Duodenal mucosa (tissue), 2 donors: ENCODE measurements around the gene DAND5.

Source experiments
- H3K27ac ChIP-seq: one replicate; pipeline ENCODE4 v1.7.0; 2013; ENCODE audit warnings: low read depth, low read length
- H3K27me3 ChIP-seq, 2 donors: one replicate each; pipeline ENCODE4 v1.7.0; 2013; ENCODE audit warnings: low read length in 2 of 2, control low read depth in 1 of 2; ENCODE audit not compliant: insufficient read depth in 2 of 2, control insufficient read depth in 1 of 2
- H3K36me3 ChIP-seq, 2 donors: one replicate each; pipeline ENCODE4 v1.7.0; 2013; ENCODE audit warnings: low read length in 2 of 2, control low read depth in 1 of 2; ENCODE audit not compliant: insufficient read depth in 2 of 2, control insufficient read depth in 1 of 2
- H3K4me1 ChIP-seq, 2 donors: one replicate each; pipeline ENCODE4 v1.7.0; 2013; ENCODE audit warnings: low read length in 2 of 2, control low read depth in 1 of 2; ENCODE audit not compliant: insufficient read depth in 2 of 2, control insufficient read depth in 1 of 2
- H3K4me3 ChIP-seq, 2 donors: one replicate each; pipeline ENCODE4 v1.7.0; 2013; ENCODE audit warnings: low read length in 2 of 2, low read depth in 1 of 2
- H3K9ac ChIP-seq, 2 donors: one replicate each; pipeline ENCODE4 v1.7.0; 2013; ENCODE audit warnings: low read length in 2 of 2, low read depth in 1 of 2
- H3K9me3 ChIP-seq, 2 donors: one replicate each; pipeline ENCODE4 v1.7.0; 2013; ENCODE audit warnings: low read length in 2 of 2, control low read depth in 1 of 2; ENCODE audit not compliant: control insufficient read depth in 1 of 2

The DAND5 gene

DNA sequence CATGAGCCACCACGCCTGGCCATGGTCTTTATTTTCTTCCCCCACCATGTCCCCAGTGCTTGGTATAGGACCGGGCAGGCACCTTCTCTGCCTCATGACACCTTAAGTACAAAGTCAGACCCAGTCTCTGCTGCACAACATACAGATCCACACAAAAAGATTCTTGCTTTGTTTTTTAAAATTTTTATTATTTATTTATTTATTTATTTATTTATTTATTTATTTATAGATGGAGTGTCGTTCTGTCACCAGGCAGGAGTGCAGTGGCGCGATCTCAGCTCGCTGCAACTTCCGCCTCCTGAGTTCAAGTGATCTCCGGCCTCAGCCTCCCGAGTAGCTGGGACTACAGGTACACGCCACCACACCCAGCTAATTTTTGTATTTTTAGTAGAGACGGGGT lies 23.4 kb downstream of the DAND5 start:
- no peaks in the 10 kb centered on the region for H3K36me3 ChIP-seq
- H3K27me3 ChIP-seq: no peaks in the 10 kb centered on the region
- H3K4me3 ChIP-seq: no peak overlapping the region
- H3K9me3 ChIP-seq: no peaks in the 10 kb centered on the region
- H3K27ac ChIP-seq: no peak overlapping the region
- no peak overlapping the region for H3K9ac ChIP-seq
- H3K4me1 ChIP-seq: peaks cover 12 to 16% of the 10 kb centered on the region in 2 donors

DNA sequence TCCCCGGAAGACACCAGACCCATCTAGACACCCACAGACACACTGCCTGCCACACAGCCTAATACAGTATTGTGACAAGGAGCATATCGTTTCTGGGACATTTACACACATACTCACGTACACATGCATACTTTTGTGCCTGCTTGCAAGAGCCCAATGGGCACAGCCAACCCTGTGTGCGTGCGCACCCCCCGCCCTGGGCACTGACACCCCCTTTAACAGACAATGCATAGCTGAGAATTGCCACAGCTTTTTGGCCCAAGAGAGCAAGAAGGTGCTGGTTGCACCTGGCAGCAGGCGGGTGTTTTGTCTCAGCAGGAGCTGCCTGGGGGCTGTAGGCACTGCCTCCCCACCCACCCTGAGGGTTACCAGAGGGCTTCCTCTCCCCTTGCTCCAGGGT lies 24.2 kb downstream of the DAND5 start:
- no peak overlapping the region for H3K27ac ChIP-seq
- no peaks in the 10 kb centered on the region for H3K9me3 ChIP-seq
- H3K36me3 ChIP-seq: peaks cover 0 to 2% of the 10 kb centered on the region in 2 donors

DNA sequence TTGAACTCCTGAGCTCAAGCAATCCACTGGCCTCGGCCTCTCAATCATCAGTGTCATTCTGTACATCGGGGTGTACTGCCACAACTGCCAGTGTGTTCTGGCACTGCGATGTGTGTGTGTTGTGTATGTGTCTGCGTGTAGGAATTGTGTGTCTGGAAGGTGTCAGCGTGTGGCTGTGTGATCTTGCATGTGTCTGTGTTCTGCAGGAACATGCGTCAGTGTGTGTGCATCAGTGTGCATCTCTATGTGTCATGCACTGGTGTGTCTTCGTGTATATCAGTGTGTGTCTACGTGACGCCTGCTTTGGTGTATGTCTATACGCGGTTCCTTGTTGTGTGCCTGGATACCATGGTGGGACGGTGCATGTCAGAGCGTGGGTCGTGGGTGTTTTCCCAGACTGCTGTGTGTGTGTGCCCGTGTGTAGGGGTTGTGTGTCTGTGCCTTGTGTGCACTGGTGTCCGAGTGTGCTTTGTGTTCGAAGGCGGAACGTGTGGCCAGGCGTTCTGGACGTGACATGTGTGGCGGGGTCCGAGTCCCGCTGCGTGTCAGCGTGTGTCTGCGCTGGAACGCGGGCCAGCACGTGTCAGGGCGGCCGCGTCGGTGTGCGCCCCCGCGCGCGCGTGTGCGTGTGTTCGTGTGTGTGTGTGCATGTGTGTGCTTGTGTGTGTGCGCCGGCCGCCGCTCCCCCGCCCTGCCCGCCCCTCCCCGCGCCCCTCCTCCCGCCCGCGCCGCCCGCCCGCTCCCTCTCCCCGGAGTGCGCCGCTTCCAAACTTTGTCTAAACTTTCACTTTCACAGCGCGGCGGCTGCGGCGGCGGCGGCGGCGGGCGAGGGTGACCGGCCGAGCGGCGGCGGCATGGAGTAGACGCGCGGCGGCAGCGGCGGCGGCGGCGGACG lies 25.6 kb downstream of the DAND5 start, which contains the start of gene NFIX:
Gene NFIX (plus strand): TSS at position 775 of the 895 bp plus-strand sequence. CDS start 363 bp downstream, outside the sequence.
- Histone ChIP-seq H3K4me1 (peaks cover 12 to 16% of the 10 kb centered on the region in 2 donors), H3K27ac (no peak within 1 kb of the TSS), H3K9ac (peak within 1 kb of the TSS; percentile 54 to 77), H3K36me3 (peaks cover 3 to 6% of the 10 kb centered on the region in 2 donors), H3K9me3 (no peaks in the 10 kb centered on the region), H3K4me3 (peak within 1 kb of the TSS; percentile 77 to 89), H3K27me3 (no peaks in the 10 kb centered on the region)

More for the DNA sequence above, 24.2 kb downstream of the DAND5 start:
- Histone ChIP-seq H3K27me3 (no peaks in the 10 kb centered on the region), H3K4me1 (peaks cover 12 to 16% of the 10 kb centered on the region in 2 donors), H3K4me3 (no peak overlapping the region), H3K9ac (no peak overlapping the region)

DNA sequence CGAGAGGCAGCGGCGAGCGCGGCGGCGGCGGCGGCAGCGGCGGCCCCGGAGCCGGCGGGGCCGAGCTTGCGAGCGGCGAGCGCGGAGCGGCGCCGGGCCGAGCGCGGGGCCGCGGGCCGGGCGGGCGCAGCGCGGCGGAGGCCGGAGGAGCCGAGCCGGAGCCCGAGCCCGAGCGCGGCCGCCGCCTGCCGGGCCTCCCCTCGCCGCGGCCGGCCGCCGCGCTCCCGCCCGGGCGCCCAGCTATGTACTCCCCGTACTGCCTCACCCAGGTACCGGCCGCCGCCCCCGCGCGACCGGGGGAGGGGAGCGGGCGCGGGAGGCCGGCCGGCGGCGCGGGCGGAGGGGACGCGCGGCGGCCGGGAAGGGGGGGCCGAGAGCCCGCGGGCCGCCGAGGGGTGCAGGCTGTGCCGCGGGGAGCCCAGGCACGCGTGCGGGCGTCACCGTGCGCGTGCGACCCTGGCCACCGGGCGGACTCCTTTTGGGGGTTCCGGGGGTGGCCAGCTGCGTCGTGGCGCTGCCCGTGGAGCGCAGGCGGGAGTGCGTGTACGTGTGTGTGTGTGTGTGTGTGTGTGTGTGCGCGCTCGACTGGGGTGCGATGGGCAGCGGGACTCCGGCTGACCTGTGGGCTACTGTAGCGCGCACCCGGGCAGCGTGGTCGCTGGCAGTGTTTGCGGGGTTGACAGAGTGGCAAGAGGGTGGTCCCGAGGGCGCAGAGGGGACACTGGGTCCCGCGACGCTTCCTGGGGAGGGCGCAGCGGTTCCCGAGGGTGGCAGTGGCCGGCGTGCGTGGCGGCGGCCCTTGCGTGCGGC lies 26.4 kb downstream of the DAND5 start:
- no peaks in the 10 kb centered on the region for H3K9me3 ChIP-seq
- no peak overlapping the region for H3K27ac ChIP-seq
- H3K27me3 ChIP-seq: no peaks in the 10 kb centered on the region
- peak overlapping the region; percentile 75 to 78 for H3K4me3 ChIP-seq
- H3K36me3 ChIP-seq: peaks cover 3 to 6% of the 10 kb centered on the region in 2 donors
- peaks cover 12 to 16% of the 10 kb centered on the region in 2 donors for H3K4me1 ChIP-seq
- peak overlapping the region; percentile 45 to 48 for H3K9ac ChIP-seq

DNA sequence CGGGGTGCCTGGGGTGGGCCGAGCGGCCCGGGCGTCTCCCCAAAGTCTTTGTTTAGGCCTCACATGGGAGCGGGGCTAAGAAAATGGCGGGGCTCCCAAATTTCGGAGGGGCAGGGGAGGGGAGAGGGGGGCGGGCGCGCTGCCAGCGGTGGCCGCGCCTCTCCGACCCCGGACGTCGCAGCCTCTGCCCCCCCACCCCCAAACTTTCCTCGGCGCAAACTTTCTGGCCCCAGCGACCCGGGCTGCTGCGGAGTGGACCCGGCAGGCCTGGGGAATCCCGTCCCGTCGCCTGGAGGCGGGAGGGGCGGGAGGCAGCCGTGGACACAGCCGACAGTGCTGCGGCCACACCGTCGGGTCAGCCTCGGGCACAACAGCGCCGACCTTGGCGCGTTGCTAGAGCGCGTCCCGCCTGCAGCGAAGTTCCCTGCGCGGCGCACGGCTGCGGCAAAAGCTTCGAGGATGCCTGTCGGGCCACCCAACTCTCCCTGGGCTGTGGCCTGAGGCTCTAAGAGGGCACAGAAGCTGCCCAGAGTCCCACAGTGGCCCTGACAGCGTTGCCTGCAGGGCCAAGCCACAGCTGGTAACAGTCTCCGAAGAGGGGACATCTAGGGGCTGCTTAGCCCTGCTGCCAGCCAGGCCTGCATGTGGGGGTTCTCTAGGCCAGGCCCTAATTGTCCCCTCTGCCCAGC lies 27.2 kb downstream of the DAND5 start:
- peaks cover 12 to 16% of the 10 kb centered on the region in 2 donors for H3K4me1 ChIP-seq

DNA sequence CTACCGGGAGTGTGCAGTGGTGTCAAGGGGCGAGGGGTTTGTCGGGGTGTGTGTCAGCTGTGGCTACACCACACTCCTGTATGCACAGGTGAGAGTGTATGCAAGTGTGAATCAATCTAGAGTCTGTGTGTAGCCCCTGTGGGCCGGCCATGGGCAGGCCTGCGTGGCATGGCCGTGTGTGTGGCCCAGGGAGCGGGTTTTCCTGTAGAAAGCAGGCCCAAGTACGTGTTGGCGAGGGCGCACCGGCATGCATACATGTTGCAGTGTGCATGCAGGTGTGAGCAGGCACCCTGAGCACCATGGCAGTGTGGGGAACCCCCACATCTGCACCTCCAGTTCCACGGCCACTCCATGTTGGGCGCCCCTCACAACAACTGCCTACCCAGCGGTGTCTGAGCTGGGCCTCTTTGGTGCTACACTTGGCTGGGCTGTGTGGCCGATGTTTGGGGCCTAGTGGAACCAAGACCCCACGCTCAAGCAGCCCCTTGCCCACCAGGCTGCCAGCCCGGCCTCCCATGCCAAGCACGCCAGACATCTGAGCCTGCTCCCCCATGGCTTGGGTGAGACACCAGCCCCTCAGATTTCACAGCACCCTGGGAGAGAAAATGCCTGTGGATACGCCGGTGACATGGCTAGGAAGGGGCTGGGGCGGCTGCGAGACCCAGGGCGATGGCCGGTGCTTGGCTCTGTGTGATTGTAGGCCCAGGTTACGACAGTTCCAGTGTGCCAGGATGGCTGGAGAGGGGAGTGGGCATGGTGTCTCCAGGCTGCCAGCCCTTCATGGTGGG lies 28.0 kb downstream of the DAND5 start:
- H3K4me3 ChIP-seq: peak overlapping the region; percentile 75 to 78
- H3K27ac ChIP-seq: no peak overlapping the region
- H3K9ac ChIP-seq: peak overlapping the region in 1 of 2 donors; percentile 48
- peaks cover 12 to 16% of the 10 kb centered on the region in 2 donors for H3K4me1 ChIP-seq
- no peaks in the 10 kb centered on the region for H3K27me3 ChIP-seq
- H3K36me3 ChIP-seq: peaks cover 3 to 6% of the 10 kb centered on the region in 2 donors
- H3K9me3 ChIP-seq: no peaks in the 10 kb centered on the region

More for the DNA sequence above, 27.2 kb downstream of the DAND5 start:
- peak overlapping the region; percentile 5 for H3K27ac ChIP-seq
- peak overlapping the region; percentile 75 to 78 for H3K4me3 ChIP-seq
- H3K9me3 ChIP-seq: no peaks in the 10 kb centered on the region
- peaks cover 3 to 6% of the 10 kb centered on the region in 2 donors for H3K36me3 ChIP-seq
- H3K9ac ChIP-seq: peak overlapping the region; percentile 45 to 48
- H3K27me3 ChIP-seq: no peaks in the 10 kb centered on the region

DNA sequence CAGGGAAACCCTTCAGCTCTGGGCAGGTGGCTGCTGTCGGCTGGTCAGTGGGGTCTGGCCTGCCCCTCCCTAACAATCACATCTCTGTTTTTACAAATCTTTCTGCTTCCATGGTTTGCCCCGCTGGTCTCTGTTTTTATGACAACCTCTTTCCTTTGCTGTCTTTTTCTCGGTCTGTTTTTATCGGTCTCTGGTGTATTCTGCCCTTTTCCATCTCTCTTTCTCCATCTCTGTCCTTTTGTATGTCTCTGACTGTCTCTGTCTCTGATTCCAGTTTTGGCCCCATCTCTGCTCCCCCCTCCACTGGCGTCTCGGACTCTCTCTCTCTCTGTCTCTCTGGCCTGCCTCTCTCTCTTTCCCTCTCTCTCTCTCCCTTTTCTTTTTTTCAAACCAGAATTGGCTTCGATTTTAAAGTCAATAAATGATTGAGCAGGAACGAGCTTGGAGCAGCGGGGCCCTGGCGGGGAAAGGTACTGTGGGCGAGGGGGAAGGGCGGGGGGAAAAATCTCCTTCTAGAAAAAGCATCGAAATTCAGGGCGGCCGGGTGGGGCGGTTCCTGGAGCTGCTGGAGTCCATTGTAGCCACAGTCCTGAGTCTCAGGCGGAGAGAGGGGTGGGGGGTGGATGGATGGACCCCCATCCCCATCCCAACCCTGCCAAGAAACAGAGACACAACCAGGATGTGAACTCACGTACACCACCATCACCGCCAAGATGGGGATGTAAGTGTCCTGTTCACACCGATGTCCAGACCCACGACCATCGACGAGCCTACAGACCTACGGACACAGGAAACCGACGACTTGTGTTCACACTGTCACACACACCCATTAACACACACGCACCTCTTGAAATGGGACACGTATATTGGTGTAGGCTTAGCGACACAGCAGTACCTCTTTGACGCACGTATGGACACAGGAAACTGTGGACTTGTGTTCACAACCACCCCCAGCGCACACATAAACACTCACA lies 28.9 kb downstream of the DAND5 start:
- Histone ChIP-seq H3K9me3 (no peaks in the 10 kb centered on the region), H3K27ac (no peak overlapping the region), H3K27me3 (no peaks in the 10 kb centered on the region), H3K9ac (no peak overlapping the region), H3K36me3 (peaks cover 3 to 6% of the 10 kb centered on the region in 2 donors), H3K4me1 (peaks cover 12 to 16% of the 10 kb centered on the region in 2 donors), H3K4me3 (no peak overlapping the region)

DNA sequence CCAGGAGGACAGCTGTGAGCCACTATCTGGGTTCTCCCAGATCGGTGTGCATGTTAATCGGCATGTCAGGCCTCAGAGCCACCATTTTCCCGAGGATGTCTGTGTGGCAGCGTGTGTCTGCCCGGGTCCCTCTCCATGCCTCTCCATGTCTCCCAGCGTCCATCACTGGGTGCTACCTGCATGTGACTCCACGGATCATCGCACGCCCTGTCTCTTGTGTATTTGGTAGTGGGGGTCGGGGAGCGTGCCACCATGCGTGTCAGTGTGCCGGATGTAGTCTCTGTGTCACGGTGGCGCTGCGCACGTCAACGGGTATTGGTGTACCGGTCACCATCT lies 31.8 kb downstream of the DAND5 start:
- Histone ChIP-seq H3K27ac (no peak overlapping the region), H3K4me3 (no peak overlapping the region), H3K36me3 (peaks cover 3 to 6% of the 10 kb centered on the region in 2 donors), H3K27me3 (no peaks in the 10 kb centered on the region), H3K9ac (no peak overlapping the region), H3K4me1 (peaks cover 25 to 27% of the 10 kb centered on the region in 2 donors), H3K9me3 (no peaks in the 10 kb centered on the region)
